Psoas muscle (tissue), 8 donors: ENCODE data around the gene WDR86. TPM values are rescaled to one million over a fixed set of nuclear protein-coding genes. Genes with fewer than 3 reads are reported as not detected.

ENCODE experiments used
- ATAC-seq, 4 donors: fragments of 200-7000 bp; cut with Tn5 transposase; one replicate each; pipeline ENCODE4 v1.9.1; 2020; ENCODE audit warnings: moderate library complexity in 3 of 4, mild to moderate bottlenecking in 2 of 4
- DNase-seq, 2 donors: peaks; one replicate each; pipeline ENCODE4 v3.0.0-alpha.2; 2020
- H3K27ac ChIP-seq: fragments of 200-600 bp; one replicate; pipeline ENCODE4 v1.8.0; 2022
- H3K27me3 ChIP-seq, 3 donors: fragments of 200-600 bp in 1 of 3; one replicate each; pipeline versions ENCODE4 v1.6.1 to v1.8.0; 2013 to 2022; ENCODE audit warnings: low read length in 2 of 3, mild to moderate bottlenecking in 2 of 3, moderate library complexity in 1 of 3; ENCODE audit not compliant: insufficient read depth in 3 of 3
- H3K36me3 ChIP-seq, 2 donors: fragments of 200-600 bp in 1 of 2; one replicate each; pipeline versions ENCODE4 v1.6.1 to v1.8.0; 2013 to 2022; ENCODE audit warnings: low read depth in 1 of 2, mild to moderate bottlenecking in 1 of 2, moderate library complexity in 1 of 2; ENCODE audit not compliant: insufficient read depth in 1 of 2
- H3K4me1 ChIP-seq: fragments of 200-600 bp; one replicate; pipeline ENCODE4 v1.8.0; 2022
- H3K4me3 ChIP-seq: fragments of 200-600 bp; one replicate; pipeline ENCODE4 v1.8.0; 2022; ENCODE audit warnings: mild to moderate bottlenecking
- H3K9me3 ChIP-seq: fragments of 200-600 bp; one replicate; pipeline ENCODE4 v1.8.0; 2022
- CTCF ChIP-seq: fragments of 200-600 bp; IDR thresholded peaks from one replicate; pipeline ENCODE4 v1.8.0; 2022; ENCODE audit warnings: antibody characterized with exemption
- WGBS, 3 donors: extraction: QIAGEN DNeasy Blood & Tissue Kit; methylation state at CpG; one replicate each; pipeline versions ENCODE4 v1.1.6 to v1.1.7; 2013; 5-methylcytosine and 5-hydroxymethylcytosine counted together
- intact Hi-C, 2 donors: fragments of 100-400 bp; cut with DNase I; formaldehyde crosslinking; loops; one replicate each; pipeline versions ENCODE4 v1.11.0 to v1.14.2; 2022
- polyA plus RNA-seq, 3 donors: library from polyadenylated mRNA; stranded (reverse); fragments of 200-250 nt; gene quantifications; one replicate each; pipeline ENCODE4 v1.2.3, GENCODE V29; 2013
- total RNA-seq, 4 donors: library from RNA; stranded (reverse); fragmentation: NEBNext Ultra II Directional in 2 of 4; extraction: Animal tissue kit (Norgen Biotek cat#: 25700) in 2 of 4; gene quantifications; one replicate each; pipeline versions ENCODE4 v1.2.1 to v1.2.4, GENCODE V29; 2021 to 2023
- donor health status: healthy with polysubstance abuse.
- donor health status: DM: no; HTN: no; CAD: no; lungs with moderate emphysema.
- donor health status: Bipolar disorder and iron deficiency.
- donor health status: healthy.
- donor health status: DM: yes; HTN: yes; CAD: no.
- donor health status: DM: no; HTN: no; CAD: no.
- donor health status: DM: no; HTN: no; CAD: no.
- donor health status: DM: yes; HTN: yes; CAD: no.

Gene WDR86
- total and polyA plus RNA-seq, 7 donors: 0.03 to 0.44 (median 0.29) TPM; not detected in 2

- H3K9me3 ChIP-seq: no peaks in the 10 kb centered on the region
- 64 to 73% (median 65%) methylated on average over 17 of the region's 17 CpGs for WGBS, 3 donors
- no peak for TF ChIP-seq CTCF
- ATAC-seq (no peak), DNase-seq (no peak)
- intact Hi-C loops: loop anchor here in 1 of 2 donors (5.0 kb wide), 1 partner anchor 54 kb away; no protein-coding TSS in a partner anchor
- H3K27ac ChIP-seq: no peak overlapping the region
- H3K27me3 ChIP-seq: peaks cover 0 to 29% (median 13%) of the 10 kb centered on the region in 3 donors
- peaks cover 13% of the 10 kb centered on the region for H3K4me1 ChIP-seq
- H3K4me3 ChIP-seq: no peak overlapping the region
- H3K36me3 ChIP-seq: peaks cover 0 to 48% of the 10 kb centered on the region in 2 donors
These were observed 31.2 kb downstream of the WDR86 start for GRCh38 chr7:151378496-151379192.

GRCh38 chr7:151378011-151378410, 31.8 kb downstream of the WDR86 start:
- Histone ChIP-seq H3K9me3 (no peaks in the 10 kb centered on the region), H3K4me3 (no peak overlapping the region), H3K27ac (no peak overlapping the region), H3K27me3 (peaks cover 0 to 22% (median 12%) of the 10 kb centered on the region in 3 donors), H3K36me3 (peaks cover 0 to 55% of the 10 kb centered on the region in 2 donors), H3K4me1 (peaks cover 13% of the 10 kb centered on the region)
- DNase-seq: no peak
- no peak for TF ChIP-seq CTCF
- 66 to 83% (median 72%) methylated on average over 9 of the region's 9 CpGs for WGBS, 3 donors
- no peak for ATAC-seq
- intact Hi-C loops: loop anchor here in 1 of 2 donors (5.0 kb wide), 1 partner anchor 54 kb away; no protein-coding TSS in a partner anchor

GRCh38 chr7:151377406-151377805, 32.4 kb downstream of the WDR86 start:
- Histone ChIP-seq H3K4me3 (no peak overlapping the region), H3K4me1 (peaks cover 13% of the 10 kb centered on the region), H3K9me3 (no peaks in the 10 kb centered on the region), H3K27ac (no peak overlapping the region), H3K36me3 (peaks cover 0 to 58% of the 10 kb centered on the region in 2 donors), H3K27me3 (peaks cover 0 to 16% (median 9%) of the 10 kb centered on the region in 3 donors)
- 84 to 92% (median 88%) methylated on average over 11 to 12 of the region's 12 CpGs for WGBS, 3 donors
- ATAC-seq (no peak), DNase-seq (no peak)
- TF ChIP-seq CTCF: no peak
- intact Hi-C loops: loop anchor here in 1 of 2 donors (5.0 kb wide), 1 partner anchor 55 kb away; no protein-coding TSS in a partner anchor

DNA sequence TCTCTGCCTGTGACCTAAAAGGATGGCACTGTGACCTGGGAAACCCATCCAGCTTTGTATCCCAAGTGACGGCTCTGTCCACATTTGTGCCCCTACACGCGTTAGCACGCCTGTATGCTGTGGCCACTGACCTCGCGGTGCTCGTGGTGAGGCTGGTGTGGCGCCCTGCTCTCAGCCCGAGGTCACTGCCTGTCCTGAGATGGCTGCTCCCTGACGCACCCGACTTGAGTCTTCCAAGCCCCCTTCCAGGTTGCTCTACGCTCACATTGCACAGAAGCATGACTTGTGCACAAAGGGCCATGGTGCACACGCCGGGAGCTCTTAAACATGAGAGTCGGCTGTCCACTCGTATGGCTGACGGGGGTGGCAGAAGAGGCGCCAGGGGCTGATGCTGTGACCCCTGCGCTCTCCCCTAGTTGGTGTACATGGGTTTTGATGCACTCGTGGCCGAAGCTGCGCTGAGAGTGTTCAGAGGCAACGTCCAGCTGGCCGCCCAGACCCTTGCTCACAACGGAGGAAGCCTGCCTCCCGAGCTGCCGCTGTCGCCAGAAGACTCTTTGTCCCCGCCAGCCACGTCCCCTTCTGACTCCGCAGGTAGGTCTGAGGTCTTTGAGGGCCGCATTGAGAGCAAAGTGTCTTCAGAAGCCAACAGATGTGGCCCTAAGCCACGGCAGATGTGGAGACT, 33.5 kb downstream of the WDR86 start:
- H3K27me3 ChIP-seq: peaks cover 0 to 6% (median 0%) of the 10 kb centered on the region in 3 donors
- DNase-seq (no peak), ATAC-seq (no peak)
- H3K27ac ChIP-seq: no peak overlapping the region
- intact Hi-C loops: loop anchor here in 1 of 2 donors (5.0 kb wide), 1 partner anchor 56 kb away; no protein-coding TSS in a partner anchor
- no peak overlapping the region for H3K4me3 ChIP-seq
- peaks cover 0 to 68% of the 10 kb centered on the region in 2 donors for H3K36me3 ChIP-seq
- H3K4me1 ChIP-seq: peaks cover 3% of the 10 kb centered on the region
- no peak for TF ChIP-seq CTCF
- WGBS, 3 donors: 93 to 95% (median 95%) methylated on average over 33 of the region's 33 CpGs
- no peaks in the 10 kb centered on the region for H3K9me3 ChIP-seq
